ENCODE measurements around the gene CSNK1A1L.
"Not testable (repeated sequence)": the region's sequence is repeated elsewhere in the genome, so short reads cannot be mapped to it uniquely, and the experiment has no call there.

CSNK1A1L gene

DNA sequence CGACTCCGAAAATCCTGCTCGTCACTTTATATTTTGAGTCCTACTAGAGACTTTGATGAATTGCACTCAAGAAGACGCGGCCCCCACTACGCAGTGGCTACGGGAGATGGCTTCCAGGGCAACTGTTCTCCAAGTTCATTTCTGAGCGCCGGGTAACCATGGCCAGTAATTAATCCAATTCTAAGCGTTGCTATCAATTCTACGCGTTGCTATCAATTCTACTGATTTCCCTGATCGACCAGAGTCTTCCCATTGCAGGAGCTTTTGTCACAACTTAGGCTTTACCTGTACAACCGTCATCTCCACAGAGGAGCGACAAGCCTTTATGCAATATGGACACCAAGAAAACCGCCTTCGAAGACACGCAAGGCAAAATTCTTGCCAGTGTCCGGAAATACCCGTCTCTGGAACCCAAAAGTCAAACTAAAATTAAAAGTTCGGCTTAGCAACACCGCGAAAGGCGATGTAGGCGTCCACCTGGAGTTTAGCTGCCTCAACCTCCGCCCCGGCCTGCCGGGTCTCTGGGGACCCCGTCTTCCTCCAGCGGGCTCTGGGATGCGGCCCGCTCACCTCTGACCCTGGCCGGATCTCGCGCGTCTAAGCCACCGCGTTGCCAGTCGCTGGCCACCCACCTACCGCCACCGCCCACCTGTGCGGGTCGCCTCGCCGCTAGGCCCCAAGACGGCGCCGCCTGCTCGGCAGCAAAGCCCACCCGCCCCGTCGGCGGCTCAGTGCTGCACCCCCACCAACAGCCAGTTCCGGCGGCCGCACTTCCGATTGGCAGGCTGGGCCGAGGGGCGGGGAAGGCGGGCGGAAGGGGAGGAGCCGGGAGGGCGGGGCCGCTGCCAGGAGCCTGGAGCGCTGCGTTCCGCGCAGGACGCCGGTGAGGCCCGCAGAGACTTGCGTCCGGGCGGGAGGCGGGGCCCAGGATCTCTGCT, 46.3 kb downstream of the CSNK1A1L start, which contains the start of gene SUPT20H:
Gene SUPT20H, minus strand, starts transcription at position 779 of the 938 bp plus-strand sequence. CDS start 8,198 bp downstream, outside the sequence.
- DNase-seq (ENCODE audit: low spot score) = peak; percentile 96

- DNase-seq (ENCODE audit: low spot score) = not testable (repeated sequence)
Measured at GRCh38 chr13:37056228-37056627, 49.2 kb downstream of the CSNK1A1L start.
